ENCODE results near the gene SLC30A7. TPM values are rescaled to one million over a fixed set of nuclear protein-coding genes. Genes with fewer than 3 reads are reported as not detected.
"Not testable (repeated sequence)": the region's sequence is repeated elsewhere in the genome, so short reads cannot be mapped to it uniquely, and the experiment has no call there.

Gene SLC30A7
- total RNA-seq, 3 donors from 2014 or later (not counting 1 experiment from before 2014, with no cell fraction given) = 27.7 to 38.8 (median 36.2) TPM

DNA sequence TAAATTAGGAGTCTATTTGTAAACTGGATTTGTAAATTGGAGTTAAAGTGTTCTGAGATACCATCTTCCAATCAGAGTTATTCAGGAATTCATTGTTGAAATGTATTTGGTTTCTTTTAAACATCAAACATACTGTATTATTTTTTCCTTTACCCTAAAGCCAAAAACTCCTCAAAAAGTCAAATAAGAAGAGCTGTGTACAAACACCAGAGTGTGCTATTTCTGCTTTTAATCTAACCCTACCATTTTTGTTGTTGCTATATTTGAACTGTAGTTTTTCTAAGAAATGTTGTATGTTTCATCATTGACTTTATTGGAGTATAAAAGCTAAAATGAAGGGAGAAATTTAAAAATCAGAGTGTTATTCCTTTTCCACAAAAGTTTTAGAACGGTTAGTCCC, 35.8 kb downstream of the SLC30A7 start:
- DNase-seq (no peak), ATAC-seq (no peak)
- H3K9me3 Mint-ChIP-seq = no peaks in the 10 kb centered on the region
- peak overlapping the region; percentile 17 to 78 for H3K27ac Mint-ChIP-seq
- Histone ChIP-seq H3K27me3 (ENCODE audit: control insufficient read depth, insufficient read depth, low read length) (no peaks in the 10 kb centered on the region), H3K4me1 (ENCODE audit: control insufficient read depth, insufficient read depth, low read length) (peaks cover 16% of the 10 kb centered on the region), H3K4me3 (ENCODE audit: low read length) (no peak overlapping the region), H3K9me3 (ENCODE audit: control insufficient read depth, insufficient read depth, low read length) (no peaks in the 10 kb centered on the region), H3K36me3 (ENCODE audit: control insufficient read depth, insufficient read depth, low read length) (peaks cover 2% of the 10 kb centered on the region), H3K27ac (ENCODE audit: low read length) (peak overlapping the region; percentile 37)
- intact Hi-C loops (cut with micrococcal nuclease) = no loop called here
- peaks cover 45 to 50% of the 10 kb centered on the region in 2 donors for H3K4me1 Mint-ChIP-seq
- H3K36me3 Mint-ChIP-seq = no peaks in the 10 kb centered on the region
- H3K27me3 Mint-ChIP-seq (ENCODE audit: low read depth in 2 of 2) = no peaks in the 10 kb centered on the region
- H3K4me3 Mint-ChIP-seq = no peak overlapping the region
- TF ChIP-seq, protein P1, sequence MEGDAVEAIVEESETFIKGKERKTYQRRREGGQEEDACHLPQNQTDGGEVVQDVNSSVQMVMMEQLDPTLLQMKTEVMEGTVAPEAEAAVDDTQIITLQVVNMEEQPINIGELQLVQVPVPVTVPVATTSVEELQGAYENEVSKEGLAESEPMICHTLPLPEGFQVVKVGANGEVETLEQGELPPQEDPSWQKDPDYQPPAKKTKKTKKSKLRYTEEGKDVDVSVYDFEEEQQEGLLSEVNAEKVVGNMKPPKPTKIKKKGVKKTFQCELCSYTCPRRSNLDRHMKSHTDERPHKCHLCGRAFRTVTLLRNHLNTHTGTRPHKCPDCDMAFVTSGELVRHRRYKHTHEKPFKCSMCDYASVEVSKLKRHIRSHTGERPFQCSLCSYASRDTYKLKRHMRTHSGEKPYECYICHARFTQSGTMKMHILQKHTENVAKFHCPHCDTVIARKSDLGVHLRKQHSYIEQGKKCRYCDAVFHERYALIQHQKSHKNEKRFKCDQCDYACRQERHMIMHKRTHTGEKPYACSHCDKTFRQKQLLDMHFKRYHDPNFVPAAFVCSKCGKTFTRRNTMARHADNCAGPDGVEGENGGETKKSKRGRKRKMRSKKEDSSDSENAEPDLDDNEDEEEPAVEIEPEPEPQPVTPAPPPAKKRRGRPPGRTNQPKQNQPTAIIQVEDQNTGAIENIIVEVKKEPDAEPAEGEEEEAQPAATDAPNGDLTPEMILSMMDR (IDR thresholded peaks at IDR 0.05) = no peak
- 100% methylated on average over 1 of the region's 1 CpG for WGBS (ENCODE audit: insufficient coverage)

DNA sequence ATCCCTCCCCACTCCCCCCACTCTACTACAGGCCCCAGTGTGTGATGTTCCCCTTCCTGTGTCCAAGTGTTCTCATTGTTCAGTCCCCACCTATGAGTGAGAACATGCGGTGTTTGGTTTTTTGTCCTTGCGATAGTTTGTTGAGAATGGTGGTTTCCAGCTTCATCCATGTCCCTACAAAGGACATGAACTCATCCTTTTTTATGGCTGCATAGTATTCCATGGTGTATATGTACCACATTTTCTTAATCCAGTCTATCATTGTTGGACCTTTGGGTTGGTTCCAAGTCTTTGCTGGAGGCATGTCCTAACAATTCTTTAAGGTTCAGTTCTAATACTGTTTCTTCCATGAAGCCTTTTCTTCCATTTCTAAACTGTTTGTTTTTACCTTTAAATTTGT, 37.7 kb downstream of the SLC30A7 start:
- H3K4me3 ChIP-seq (ENCODE audit: low read length); ATAC-seq; H3K4me1 ChIP-seq (ENCODE audit: control insufficient read depth, insufficient read depth, low read length); DNase-seq; intact Hi-C loops (cut with micrococcal nuclease); H3K9me3 Mint-ChIP-seq; H3K36me3 Mint-ChIP-seq; H3K4me3 Mint-ChIP-seq; H3K27me3 ChIP-seq (ENCODE audit: control insufficient read depth, insufficient read depth, low read length); H3K9me3 ChIP-seq (ENCODE audit: control insufficient read depth, insufficient read depth, low read length); H3K27ac ChIP-seq (ENCODE audit: low read length); H3K27me3 Mint-ChIP-seq (ENCODE audit: low read depth in 2 of 2): not testable (repeated sequence)
- no CpG with 5 or more reads among the region's 2 CpGs for WGBS (ENCODE audit: insufficient coverage)
- Mint-ChIP-seq H3K27ac (peak overlapping the region; percentile 49 to 68), H3K4me1 (peaks cover 45 to 54% of the 10 kb centered on the region in 2 donors)
- peaks cover 10% of the 10 kb centered on the region for H3K36me3 ChIP-seq (ENCODE audit: control insufficient read depth, insufficient read depth, low read length)

GRCh38 chr1:100936194-100936967, 40.5 kb downstream of the SLC30A7 start:
- no peak overlapping the region for H3K4me3 Mint-ChIP-seq
- intact Hi-C loops (cut with micrococcal nuclease) = no loop called here
- H3K27ac Mint-ChIP-seq = peak overlapping the region in 1 of 2 donors; percentile 20
- Histone ChIP-seq H3K4me1 (ENCODE audit: control insufficient read depth, insufficient read depth, low read length) (peaks cover 10% of the 10 kb centered on the region), H3K36me3 (ENCODE audit: control insufficient read depth, insufficient read depth, low read length) (peaks cover 13% of the 10 kb centered on the region), H3K9me3 (ENCODE audit: control insufficient read depth, insufficient read depth, low read length) (no peaks in the 10 kb centered on the region), H3K4me3 (ENCODE audit: low read length) (no peak overlapping the region), H3K27ac (ENCODE audit: low read length) (no peak overlapping the region), H3K27me3 (ENCODE audit: control insufficient read depth, insufficient read depth, low read length) (no peaks in the 10 kb centered on the region)
- peaks cover 8% of the 10 kb centered on the region for H3K36me3 Mint-ChIP-seq
- H3K4me1 Mint-ChIP-seq = peaks cover 38 to 51% of the 10 kb centered on the region in 2 donors
- TF ChIP-seq, protein P1 (IDR thresholded peaks at IDR 0.05) = no peak
- H3K9me3 Mint-ChIP-seq = no peaks in the 10 kb centered on the region
- no peak for ATAC-seq
- DNase-seq = no peak
- H3K27me3 Mint-ChIP-seq (ENCODE audit: low read depth in 2 of 2) = no peaks in the 10 kb centered on the region

DNA sequence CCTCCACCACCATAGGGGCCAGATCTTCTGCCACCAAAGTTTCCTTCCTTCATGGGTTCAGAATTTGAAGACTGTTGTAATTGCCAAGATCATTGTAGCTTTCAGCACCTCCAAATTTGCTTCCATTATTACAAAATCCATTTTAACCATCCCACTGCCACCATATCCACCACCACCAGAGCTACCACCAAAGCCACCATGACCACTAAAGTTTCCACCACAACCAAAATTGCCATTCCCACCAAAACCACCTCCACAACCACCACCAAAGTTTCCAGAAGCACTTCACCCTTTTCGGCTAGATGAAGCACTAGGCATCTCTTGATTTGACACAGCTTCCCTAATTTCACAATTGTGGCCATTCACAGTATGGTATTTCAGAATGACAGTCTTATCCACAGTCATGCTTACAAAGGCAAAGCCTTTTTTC, 45.2 kb downstream of the SLC30A7 start:
- peaks cover 18% of the 10 kb centered on the region for H3K4me1 ChIP-seq (ENCODE audit: control insufficient read depth, insufficient read depth, low read length)
- Mint-ChIP-seq H3K4me3 (peak overlapping the region; percentile 82), H3K27me3 (ENCODE audit: low read depth in 2 of 2) (no peaks in the 10 kb centered on the region), H3K36me3 (peaks cover 31% of the 10 kb centered on the region), H3K27ac (peak overlapping the region; percentile 88 to 89), H3K4me1 (peaks cover 40 to 44% of the 10 kb centered on the region in 2 donors), H3K9me3 (peaks cover 0 to 3% of the 10 kb centered on the region in 2 donors)
- intact Hi-C loops (cut with micrococcal nuclease) = no loop called here
- H3K27ac ChIP-seq (ENCODE audit: low read length) = no peak overlapping the region
- H3K9me3 ChIP-seq (ENCODE audit: control insufficient read depth, insufficient read depth, low read length) = no peaks in the 10 kb centered on the region
- ATAC-seq (no peak), DNase-seq (no peak)
- 14% methylated on average over 1 of the region's 1 CpG for WGBS (ENCODE audit: insufficient coverage)
- no peak overlapping the region for H3K4me3 ChIP-seq (ENCODE audit: low read length)
- H3K27me3 ChIP-seq (ENCODE audit: control insufficient read depth, insufficient read depth, low read length) = no peaks in the 10 kb centered on the region
- TF ChIP-seq, protein P1 (IDR thresholded peaks at IDR 0.05) = no peak
- peaks cover 11% of the 10 kb centered on the region for H3K36me3 ChIP-seq (ENCODE audit: control insufficient read depth, insufficient read depth, low read length)
